KOPT-K1 (cell line): ENCODE results near the gene POLR3F.
"Not testable (repeated sequence)": the region's sequence is repeated elsewhere in the genome, so short reads cannot be mapped to it uniquely, and the experiment has no call there.

ENCODE experiments used
- H3K27ac ChIP-seq: fragments of 200-600 bp; sonication (generic); 2 replicates; pipeline ENCODE4 v1.5.1; 2016; ENCODE audit warnings: antibody characterized with exemption, mild to moderate bottlenecking, low read depth, low read length; ENCODE audit not compliant: poor library complexity, severe bottlenecking
- H3K36me3 ChIP-seq: fragments of 200-600 bp; sonication (generic); 2 replicates; pipeline ENCODE4 v1.5.1; 2017; ENCODE audit warnings: antibody characterized with exemption, mild to moderate bottlenecking, low read length, moderate library complexity; ENCODE audit not compliant: insufficient read depth
- H3K9me3 ChIP-seq: fragments of 200-600 bp; sonication (generic); 2 replicates; pipeline ENCODE4 v1.5.1; 2017; ENCODE audit warnings: antibody characterized with exemption, low read length, mild to moderate bottlenecking; ENCODE audit not compliant: insufficient read depth, poor library complexity, severe bottlenecking

The POLR3F gene

DNA sequence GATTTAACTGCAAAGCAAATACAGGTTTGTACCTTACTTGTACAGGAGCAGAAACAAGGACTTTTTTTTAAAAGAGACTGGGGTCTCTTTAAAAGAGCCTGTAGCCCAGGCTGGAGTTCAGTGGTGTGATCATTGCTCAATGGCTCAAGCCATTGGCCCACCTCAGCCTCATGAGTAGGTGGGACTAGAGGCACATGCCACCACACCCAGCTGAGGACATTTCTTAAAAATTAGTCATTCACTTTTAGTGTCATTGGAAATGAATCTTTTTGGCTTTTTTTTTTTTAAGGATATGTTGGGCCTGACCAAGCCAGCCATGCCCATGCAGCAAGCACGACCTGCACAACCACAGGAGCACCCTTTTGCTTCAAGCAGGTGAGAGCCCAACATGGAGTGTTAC is 57.5 kb downstream of the POLR3F start:
- peaks cover 60% of the 10 kb centered on the region for H3K36me3 ChIP-seq
- H3K9me3 ChIP-seq = no peaks in the 10 kb centered on the region
- no peak overlapping the region for H3K27ac ChIP-seq

- not testable (repeated sequence) for H3K9me3 ChIP-seq, H3K27ac ChIP-seq
- H3K36me3 ChIP-seq = peaks cover 77% of the 10 kb centered on the region
Measured at GRCh38 chr20:18526761-18527160, 59.6 kb downstream of the POLR3F start.

DNA sequence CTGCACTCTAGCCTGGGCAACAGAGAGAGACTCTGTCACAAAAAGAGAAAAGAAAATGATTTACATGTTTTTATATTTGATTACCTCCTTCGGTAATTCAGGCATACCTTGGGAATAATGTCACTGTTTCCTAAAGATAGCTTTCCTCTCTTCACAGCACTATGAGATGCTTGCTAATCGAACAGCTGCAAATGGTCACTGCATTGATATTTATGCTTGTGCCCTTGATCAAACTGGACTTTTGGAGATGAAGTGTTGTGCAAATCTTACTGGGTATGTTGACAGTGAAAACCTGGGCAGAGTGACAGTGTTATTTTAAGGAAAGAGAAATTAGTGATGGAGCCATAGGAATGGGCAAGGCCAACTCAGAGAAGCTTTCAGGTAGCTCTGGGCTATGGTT is 60.1 kb downstream of the POLR3F start:
- Histone ChIP-seq H3K27ac (no peak overlapping the region), H3K9me3 (no peaks in the 10 kb centered on the region), H3K36me3 (peaks cover 83% of the 10 kb centered on the region)

- no peaks in the 10 kb centered on the region for H3K9me3 ChIP-seq
- no peak overlapping the region for H3K27ac ChIP-seq
- peaks cover 88% of the 10 kb centered on the region for H3K36me3 ChIP-seq
Measured at GRCh38 chr20:18527836-18528235, 60.6 kb downstream of the POLR3F start.

DNA sequence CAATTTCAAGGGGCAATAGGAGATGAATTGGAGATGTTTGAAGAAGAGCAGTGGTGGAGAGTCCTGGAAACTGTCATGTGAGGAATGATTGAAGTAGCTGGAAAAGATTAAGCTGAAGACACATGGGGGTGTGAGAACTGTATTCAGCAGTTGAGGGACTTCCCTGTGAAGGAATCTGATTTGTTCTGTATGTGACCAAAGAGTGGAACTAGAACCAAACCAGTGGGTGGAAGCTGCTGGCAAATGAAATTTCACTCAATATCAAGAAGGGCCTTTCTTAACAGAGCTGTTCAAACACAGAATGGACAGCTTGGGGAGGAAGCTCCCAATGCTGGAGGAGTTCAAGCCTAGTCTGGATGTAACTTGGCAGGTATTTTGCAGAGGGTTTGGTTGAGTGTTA is 61.9 kb downstream of the POLR3F start:
- peaks cover 97% of the 10 kb centered on the region for H3K36me3 ChIP-seq
- H3K9me3 ChIP-seq = no peaks in the 10 kb centered on the region
- no peak overlapping the region for H3K27ac ChIP-seq

GRCh38 chr20:18532626-18533025 is 65.4 kb downstream of the POLR3F start:
- peaks cover 89% of the 10 kb centered on the region for H3K36me3 ChIP-seq
- no peak overlapping the region for H3K27ac ChIP-seq
- no peaks in the 10 kb centered on the region for H3K9me3 ChIP-seq

DNA sequence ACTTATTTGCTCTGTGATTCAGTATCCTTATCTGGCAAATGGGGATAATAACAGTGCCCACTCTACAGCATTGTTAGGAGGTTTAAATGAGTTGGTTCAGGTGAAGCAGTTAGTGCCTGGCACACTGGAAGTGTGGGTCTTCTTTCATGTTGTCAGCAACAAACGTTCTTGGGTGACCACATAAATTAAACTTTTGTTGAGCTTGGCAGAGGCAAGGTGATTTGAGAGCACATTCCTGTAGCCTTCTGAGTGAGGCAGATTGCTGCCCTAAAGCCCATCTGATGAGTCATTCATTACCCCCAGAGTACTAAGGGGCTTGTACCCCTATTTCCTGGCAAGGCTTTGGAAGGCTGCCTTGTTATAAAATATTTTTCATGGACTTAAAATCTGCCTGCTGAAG is 66.3 kb downstream of the POLR3F start:
- Histone ChIP-seq H3K36me3 (peaks cover 89% of the 10 kb centered on the region), H3K27ac (no peak overlapping the region), H3K9me3 (no peaks in the 10 kb centered on the region)

GRCh38 chr20:18533978-18534644 is 66.9 kb downstream of the POLR3F start:
- Histone ChIP-seq H3K27ac (no peak overlapping the region), H3K36me3 (peaks cover 86% of the 10 kb centered on the region), H3K9me3 (no peaks in the 10 kb centered on the region)
